Chondrocyte (in vitro differentiated cells): ENCODE data around the gene NINJ1. TPM values are rescaled to one million over a fixed set of nuclear protein-coding genes. Genes with fewer than 3 reads are reported as not detected.

ENCODE experiments used
- DNase-seq: peaks from one replicate; pipeline ENCODE4 v3.0.0; 2021; ENCODE audit warnings: mixed read lengths, low spot score
- H3K27ac Mint-ChIP-seq: one replicate; pipeline ENCODE4 v1.8.0; 2021; ENCODE audit warnings: mild to moderate bottlenecking, moderate library complexity, mixed read lengths; ENCODE audit not compliant: unreplicated experiment
- H3K27me3 Mint-ChIP-seq: 2 replicates; pipeline ENCODE4 v1.8.0; 2021; ENCODE audit warnings: low read depth, mixed read lengths
- H3K36me3 Mint-ChIP-seq: 2 replicates; pipeline ENCODE4 v1.8.0; 2021; ENCODE audit warnings: low read depth, mixed read lengths
- H3K4me1 Mint-ChIP-seq: 2 replicates; pipeline ENCODE4 v1.8.0; 2021; ENCODE audit warnings: low read depth, mild to moderate bottlenecking, mixed read lengths
- H3K4me3 Mint-ChIP-seq: one replicate; pipeline ENCODE4 v1.8.0; 2021; ENCODE audit warnings: mild to moderate bottlenecking, moderate library complexity, mixed read lengths; ENCODE audit not compliant: unreplicated experiment
- H3K9me3 Mint-ChIP-seq: 2 replicates; pipeline ENCODE4 v1.8.0; 2021; ENCODE audit warnings: low read depth, mixed read lengths
- CTCF ChIP-seq: fragments of 200-600 bp; sonication (generic); IDR thresholded peaks from 2 replicates; pipeline ENCODE4 v1.5.0; 2021; ENCODE audit warnings: antibody characterized with exemption, mild to moderate bottlenecking, moderate library complexity
- total RNA-seq: library from RNA; stranded (reverse); gene quantifications from 3 replicates; pipeline ENCODE4 v1.2.1, GENCODE V29; 2021

The NINJ1 gene
- total RNA-seq, 1 donor from 2014 or later, result 33.6 TPM

- H3K9me3 Mint-ChIP-seq, result peaks cover 16% of the 10 kb centered on the region
- H3K27ac Mint-ChIP-seq, result no peak overlapping the region
- TF ChIP-seq CTCF, result no peak
- H3K27me3 Mint-ChIP-seq, result no peaks in the 10 kb centered on the region
- DNase-seq, result peak; percentile 51
- H3K4me3 Mint-ChIP-seq, result no peak overlapping the region
- H3K4me1 Mint-ChIP-seq, result peaks cover 12% of the 10 kb centered on the region
- peaks cover 4% of the 10 kb centered on the region for H3K36me3 Mint-ChIP-seq
These were observed 44.5 kb downstream of the NINJ1 start for GRCh38 chr9:93089481-93089991.

DNA sequence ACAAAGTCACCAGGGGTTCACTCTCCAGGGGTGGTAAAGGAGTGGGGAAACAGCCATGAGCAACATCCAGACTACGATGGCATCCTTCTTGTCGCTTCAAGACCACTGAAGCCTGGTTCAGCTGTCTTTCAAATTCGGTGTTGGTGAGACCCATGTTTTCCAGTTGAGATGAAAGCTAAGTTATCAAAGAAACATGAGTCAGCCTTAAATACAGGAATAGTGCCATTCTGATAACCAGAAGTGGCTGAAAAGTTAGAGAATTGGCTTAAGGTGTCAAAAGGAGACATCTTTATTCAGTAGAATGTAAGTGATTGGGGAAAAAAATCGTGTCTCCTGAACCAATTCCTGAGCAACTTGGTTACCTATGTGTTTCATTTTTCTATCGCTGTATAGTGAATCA, 45.0 kb downstream of the NINJ1 start:
- H3K36me3 Mint-ChIP-seq, result peaks cover 4% of the 10 kb centered on the region

GRCh38 chr9:93088656-93089015, 45.4 kb downstream of the NINJ1 start:
- Mint-ChIP-seq H3K4me3 (no peak overlapping the region), H3K4me1 (peaks cover 10% of the 10 kb centered on the region), H3K36me3 (peaks cover 4% of the 10 kb centered on the region), H3K9me3 (peaks cover 16% of the 10 kb centered on the region), H3K27ac (no peak overlapping the region), H3K27me3 (no peaks in the 10 kb centered on the region)
- TF ChIP-seq CTCF, result no peak
- DNase-seq, result peak; percentile 38

More for the DNA sequence above, 45.0 kb downstream of the NINJ1 start:
- Mint-ChIP-seq H3K9me3 (peaks cover 16% of the 10 kb centered on the region), H3K27me3 (no peaks in the 10 kb centered on the region), H3K4me1 (peaks cover 10% of the 10 kb centered on the region), H3K27ac (no peak overlapping the region), H3K4me3 (no peak overlapping the region)
- no peak for DNase-seq
- no peak for TF ChIP-seq CTCF

- Mint-ChIP-seq H3K36me3 (peaks cover 4% of the 10 kb centered on the region), H3K4me3 (no peak overlapping the region), H3K27ac (no peak overlapping the region), H3K4me1 (peaks cover 4% of the 10 kb centered on the region), H3K9me3 (peaks cover 16% of the 10 kb centered on the region), H3K27me3 (no peaks in the 10 kb centered on the region)
- no peak for TF ChIP-seq CTCF
- peak; percentile 61 for DNase-seq
These were observed 45.9 kb downstream of the NINJ1 start for GRCh38 chr9:93087971-93088655.

GRCh38 chr9:93086447-93087224, 47.4 kb downstream of the NINJ1 start:
- TF ChIP-seq CTCF, result no peak
- Mint-ChIP-seq H3K9me3 (peaks cover 16% of the 10 kb centered on the region), H3K27me3 (no peaks in the 10 kb centered on the region), H3K4me3 (no peak overlapping the region), H3K36me3 (peaks cover 4% of the 10 kb centered on the region), H3K4me1 (no peaks in the 10 kb centered on the region), H3K27ac (no peak overlapping the region)
- peak; percentile 8 for DNase-seq
